ENCODE results near the gene CCNB2. TPM values are rescaled to one million over a fixed set of nuclear protein-coding genes. Genes with fewer than 3 reads are reported as not detected.

CCNB2 gene
- total and polyA plus RNA-seq, 8 donors, result 3.3 to 70.1 (median 33.8) TPM

- no peak overlapping the region for H3K4me3 ChIP-seq
- no peaks in the 10 kb centered on the region for H3K27me3 ChIP-seq
- no peaks in the 10 kb centered on the region for H3K9me3 ChIP-seq
- intact Hi-C loops (cut with DNase I), result no loop called here
- ATAC-seq (no peak), DNase-seq (no peak)
- peaks cover 0 to 92% of the 10 kb centered on the region in 2 donors for H3K36me3 ChIP-seq
- no peak for TF ChIP-seq CTCF (IDR thresholded peaks at IDR 0.05)
- H3K4me1 ChIP-seq, result no peaks in the 10 kb centered on the region
- no peak overlapping the region for H3K27ac ChIP-seq
Observed at GRCh38 chr15:59069430-59069829, 35.5 kb upstream of the CCNB2 start.

- Histone ChIP-seq H3K4me1 (no peaks in the 10 kb centered on the region), H3K27me3 (no peaks in the 10 kb centered on the region), H3K9me3 (no peaks in the 10 kb centered on the region), H3K4me3 (no peak overlapping the region), H3K36me3 (peaks cover 0 to 69% of the 10 kb centered on the region in 2 donors), H3K27ac (no peak overlapping the region)
- DNase-seq (no peak), ATAC-seq (no peak)
- no peak for TF ChIP-seq CTCF (IDR thresholded peaks at IDR 0.05)
- intact Hi-C loops (cut with DNase I), result no loop called here
Observed at GRCh38 chr15:59074607-59075006, 30.3 kb upstream of the CCNB2 start.

- Histone ChIP-seq H3K4me1 (no peaks in the 10 kb centered on the region), H3K27me3 (no peaks in the 10 kb centered on the region), H3K9me3 (no peaks in the 10 kb centered on the region), H3K27ac (no peak overlapping the region), H3K36me3 (peaks cover 0 to 88% of the 10 kb centered on the region in 2 donors), H3K4me3 (no peak overlapping the region)
- ATAC-seq, result no peak
- no peak for DNase-seq
- intact Hi-C loops (cut with DNase I), result no loop called here
- no peak for TF ChIP-seq CTCF (IDR thresholded peaks at IDR 0.05)
Observed at GRCh38 chr15:59087731-59088130, 17.2 kb upstream of the CCNB2 start.

- no peaks in the 10 kb centered on the region for H3K4me1 ChIP-seq
- intact Hi-C loops (cut with DNase I), result no loop called here
- peaks cover 0 to 90% of the 10 kb centered on the region in 2 donors for H3K36me3 ChIP-seq
- H3K27me3 ChIP-seq, result no peaks in the 10 kb centered on the region
- H3K4me3 ChIP-seq, result no peak overlapping the region
- ATAC-seq (no peak), DNase-seq (no peak)
- H3K27ac ChIP-seq, result no peak overlapping the region
- no peak for TF ChIP-seq CTCF (IDR thresholded peaks at IDR 0.05)
- no peaks in the 10 kb centered on the region for H3K9me3 ChIP-seq
Observed at GRCh38 chr15:59094077-59094476, 10.9 kb upstream of the CCNB2 start.

- ATAC-seq, result no peak
- DNase-seq, result no peak
- no peaks in the 10 kb centered on the region for H3K4me1 ChIP-seq
- no peak overlapping the region for H3K4me3 ChIP-seq
- H3K27ac ChIP-seq, result no peak overlapping the region
- H3K36me3 ChIP-seq, result peaks cover 0 to 81% of the 10 kb centered on the region in 2 donors
- H3K27me3 ChIP-seq, result no peaks in the 10 kb centered on the region
- H3K9me3 ChIP-seq, result no peaks in the 10 kb centered on the region
- no peak for TF ChIP-seq CTCF (IDR thresholded peaks at IDR 0.05)
- intact Hi-C loops (cut with DNase I), result no loop called here
Observed at GRCh38 chr15:59096429-59096828, 8.5 kb upstream of the CCNB2 start.

Data from left lung (tissue), 10 donors.